GM12878 (cell line): Measurements from ENCODE around the gene TKT. TPM values are rescaled to one million over a fixed set of nuclear protein-coding genes. Genes with fewer than 3 reads are reported as not detected.

Experiments
- ATAC-seq: fragments of 200-7000 bp; cut with Tn5 transposase; 3 replicates; pipeline ENCODE4 v1.9.1; 2020; ENCODE audit warnings: mild to moderate bottlenecking, moderate library complexity
- BruUV-seq: library from RNA; stranded (reverse); fragments of 400-500 nt; replicated peaks from 2 replicates; lab custom pipeline; 2021; lab: Mats Ljungman, UMichigan
- CTCF ChIA-PET: fragments of 300-600 bp; sonication (Branson Sonifier 250); formaldehyde crosslinking; extraction: SDS; loops from one replicate; lab custom pipeline; 2021; ENCODE audit warnings: inconsistent platforms; lab: Yijun Ruan, JAX
- POLR2A ChIA-PET: fragments of 350-600 bp; formaldehyde crosslinking; extraction: SDS; loops from one replicate; lab custom pipeline; 2021; ENCODE audit warnings: inconsistent platforms; lab: Charles Lee
- RAD21 ChIA-PET: fragments of 300-600 bp; sonication (Branson Sonifier 250); formaldehyde crosslinking; loops from one replicate; lab custom pipeline; 2023; ENCODE audit warnings: antibody characterized with exemption; ENCODE audit not compliant: unreplicated experiment; lab: Charles Lee
- SMC1A ChIA-PET: fragments of 300-600 bp; sonication (Branson Sonifier 250); formaldehyde crosslinking; loops from one replicate; lab custom pipeline; 2023; ENCODE audit not compliant: unreplicated experiment, uncharacterized antibody; lab: Charles Lee
- DNase-seq: peaks from one replicate; pipeline ENCODE4 v3.0.0-alpha.2; 2011; ENCODE audit warnings: low read depth, low spot score
- FAIRE-seq: peaks from 3 replicates; lab custom pipeline; 2011; peaks lifted over from hg19 to GRCh38; lab: Jason Lieb, UNC
- H2AFZ ChIP-seq: 2 replicates; pipeline ENCODE4 v1.6.0; 2011; ENCODE audit warnings: low read depth, low read length, control low read depth; ENCODE audit not compliant: control insufficient read depth
- H3K27ac ChIP-seq: 2 replicates; pipeline ENCODE4 v1.5.1; 2011; ENCODE audit warnings: control low read depth; ENCODE audit not compliant: control insufficient read depth, insufficient read depth
- H3K27me3 ChIP-seq, 2 experiments: replicated peaks in 1 of 2; 2 replicates each; pipeline versions ENCODE4 v1.6.0 to v1.6.1; 2011; ENCODE audit warnings: low read length in 1 of 2; ENCODE audit not compliant: control insufficient read depth in 2 of 2, insufficient read depth in 2 of 2
- H3K36me3 ChIP-seq, 2 experiments: 2 replicates each; pipeline ENCODE4 v1.5.1; 2011; ENCODE audit warnings: low read length in 1 of 2; ENCODE audit not compliant: control insufficient read depth in 2 of 2, insufficient read depth in 2 of 2
- H3K4me1 ChIP-seq: 2 replicates; pipeline ENCODE4 v1.6.1; 2011; ENCODE audit warnings: mild to moderate bottlenecking, low read length, moderate library complexity, mixed read lengths; ENCODE audit not compliant: control insufficient read depth, insufficient read depth
- H3K4me2 ChIP-seq: 2 replicates; pipeline ENCODE4 v1.6.0; 2011; ENCODE audit warnings: control low read depth; ENCODE audit not compliant: control insufficient read depth, insufficient read depth
- H3K4me3 ChIP-seq: fragments of 200-600 bp; sonication (generic); 2 replicates; pipeline ENCODE4 v1.5.1; 2016
- H3K79me2 ChIP-seq: 2 replicates; pipeline ENCODE4 v1.6.0; 2011; ENCODE audit warnings: low read length; ENCODE audit not compliant: control insufficient read depth, insufficient read depth
- H3K9ac ChIP-seq: 2 replicates; pipeline ENCODE4 v1.8.0; 2011; ENCODE audit warnings: low read length, control low read depth, mixed read lengths; ENCODE audit not compliant: control insufficient read depth, insufficient read depth
- H3K9me3 ChIP-seq: replicated peaks from 3 replicates; pipeline ENCODE4 v1.5.1; 2011; ENCODE audit warnings: mild to moderate bottlenecking, low read length; ENCODE audit not compliant: control insufficient read depth, insufficient read depth
- H4K20me1 ChIP-seq: 2 replicates; pipeline ENCODE4 v1.6.0; 2011; ENCODE audit not compliant: control insufficient read depth, insufficient read depth
- BACH1 ChIP-seq: fragments of 450-650 bp; IDR thresholded peaks from 2 replicates; pipeline ENCODE4 v1.6.1; 2017; ENCODE audit warnings: mild to moderate bottlenecking, borderline replicate concordance
- BCL11A ChIP-seq: IDR thresholded peaks from 2 replicates; pipeline ENCODE4 v1.6.1; 2011; ENCODE audit warnings: low read depth, low read length
- CEBPZ ChIP-seq: fragments of 150-350 bp; IDR thresholded peaks from 2 replicates; pipeline ENCODE4 v1.6.1; 2016; ENCODE audit warnings: low read depth, low read length
- ESRRA ChIP-seq: IDR thresholded peaks from 2 replicates; pipeline ENCODE4 v1.6.1; 2012; ENCODE audit warnings: mild to moderate bottlenecking, low read length, improper control_type of control experiment
- ETV6 ChIP-seq, 2 experiments: fragments of 450-650 bp in 1 of 2; IDR thresholded peaks in 1 of 2; conservative IDR thresholded peaks in 1 of 2; 2 replicates each; pipeline ENCODE4 v1.6.1; 2014; ENCODE audit warnings: antibody characterized with exemption in 1 of 2, borderline replicate concordance in 1 of 2, low read depth in 1 of 2, mild to moderate bottlenecking in 1 of 2, moderate library complexity in 1 of 2
- GATAD2B ChIP-seq: fragments of 450-650 bp; conservative IDR thresholded peaks from 2 replicates; pipeline ENCODE4 v1.6.1; 2017; ENCODE audit warnings: low read depth, mild to moderate bottlenecking, moderate library complexity
- IKZF2 ChIP-seq, 2 experiments: fragments of 450-650 bp; IDR thresholded peaks; 2 replicates each; pipeline ENCODE4 v1.6.1; 2017; ENCODE audit warnings: mild to moderate bottlenecking in 2 of 2, moderate library complexity in 2 of 2
- KLF5 ChIP-seq: fragments of 450-650 bp; IDR thresholded peaks from 2 replicates; pipeline ENCODE4 v1.6.1; 2014; ENCODE audit warnings: mild to moderate bottlenecking; ENCODE audit not compliant: partially characterized antibody
- REST ChIP-seq: IDR thresholded peaks from 2 replicates; pipeline ENCODE4 v1.6.1; 2012; ENCODE audit warnings: mild to moderate bottlenecking, low read depth, low read length
- ZNF592 ChIP-seq: fragments of 450-650 bp; IDR thresholded peaks from 2 replicates; pipeline ENCODE4 v1.6.1; 2017; ENCODE audit warnings: mild to moderate bottlenecking, moderate library complexity
- WGBS: methylation state at CpG from one replicate; pipeline ENCODE4 v1.1.6; 2016; ENCODE audit warnings: low lambda C conversion rate; ENCODE audit not compliant: insufficient replicate concordance, insufficient coverage; ENCODE audit errors: missing lambda C conversion rate; 5-methylcytosine and 5-hydroxymethylcytosine counted together
- in situ Hi-C: fragments of 300-500 bp; cut with MboI; formaldehyde crosslinking; loops from 9 replicates; pipeline ENCODE4 v1.14.3; 2018; ENCODE audit warnings: mixed read lengths
- intact Hi-C: fragments of 100-400 bp; cut with micrococcal nuclease; formaldehyde crosslinking; loops from one replicate; pipeline ENCODE4 v1.14.2; 2022; ENCODE audit not compliant: unreplicated experiment
- polyA plus RNA-seq, 11 experiments: library from polyadenylated mRNA; depleted of rRNA in 4 of 11; unstranded in 6 of 11; stranded (reverse) in 5 of 11; fragments of >200 nt; fragmentation: Nextera tagmentation in 4 of 11; fragmentation: Illumina TruSeq in 1 of 11; extraction: Ambion mirVana in 4 of 11; extraction: Trizol in 1 of 11; gene quantifications; 1 replicate in 1 of 11; 2 replicates in 10 of 11; pipeline versions ENCODE4 v1.2.1 to v1.2.3, GENCODE V29; 2011 to 2016; ENCODE audit warnings: inconsistent platforms in 2 of 11, missing spikeins in 2 of 11, low read depth in 1 of 11
- total RNA-seq, 4 experiments: library from RNA; depleted of rRNA in 3 of 4; stranded (reverse); fragments of >200 nt in 3 of 4; fragmentation: Illumina TruSeq in 1 of 4; extraction: Trizol in 1 of 4; gene quantifications; 2 replicates each; pipeline versions ENCODE4 v1.2.1 to v1.2.3, GENCODE V29; 2013 to 2021

The TKT gene
- total and polyA plus RNA-seq, 10 of the 15 experiments (the other 5 are each of a cell fraction or from before 2014, with no cell fraction given), result 56.4 to 385 (median 143) TPM

- Histone ChIP-seq H3K27ac (peak overlapping the region; percentile 68), H3K9ac (peak overlapping the region; percentile 1; the same call in 1 of the 2 replicates), H3K79me2 (no peaks in the 10 kb centered on the region), H2AFZ (peak overlapping the region; percentile 61), H3K4me2 (peak overlapping the region; percentile 57), H3K27me3 (no peaks in the 10 kb centered on the region), H3K4me3 (no peak overlapping the region), H4K20me1 (no peaks in the 10 kb centered on the region), H3K4me1 (peaks cover 5% of the 10 kb centered on the region), H3K36me3 (no peaks in the 10 kb centered on the region), H3K9me3 (no peaks in the 10 kb centered on the region)
- RAD21 ChIA-PET, result interaction anchor here (0.5 kb wide), 1 partner anchor 14 kb away, joined by 3 read pairs; the partner anchor contains the start of gene TKT
- no TSS peak for BruUV-seq
- intact Hi-C loops, result no loop called here
- DNase-seq, result peak; percentile 30
- peak; percentile 85 for ATAC-seq
- POLR2A ChIA-PET, result no interaction called here
- CTCF ChIA-PET, result no interaction called here
- WGBS, result 47% methylated on average over 12 of the region's 12 CpGs
- in situ Hi-C loops, result no loop called here
- FAIRE-seq, result peak; percentile 61
- SMC1A ChIA-PET, result interaction anchor here (0.9 to 1.4 kb wide), 4 partner anchors 12 to 22 kb away, joined by 3 to 4 read pairs (median 3); no protein-coding TSS in a partner anchor
- TF ChIP-seq IKZF2 (IDR thresholded peaks at IDR 0.05), result no peak
- TF ChIP-seq ZNF592, result no peak
- TF ChIP-seq BCL11A, result no peak
- peak; percentile 99 for TF ChIP-seq BACH1
- TF ChIP-seq GATAD2B, result no peak
- TF ChIP-seq KLF5, result no peak
- TF ChIP-seq REST, result no peak
- no peak for TF ChIP-seq ETV6 (conservative IDR thresholded peaks at IDR 0.05 in 1 of 2, IDR thresholded peaks at IDR 0.05 in 1 of 2; ENCODE audit: borderline replicate concordance in 1 of 2, low read depth in 1 of 2)
- TF ChIP-seq CEBPZ, result no peak
- no peak for TF ChIP-seq ESRRA
Measured at GRCh38 chr3:53269888-53270880, 14.4 kb upstream of the TKT start.
